Ovary (tissue), 3 donors: ENCODE results near the gene NOD2.

ENCODE experiments used
- EP300 ChIP-seq: sonication (generic); formaldehyde crosslinking; IDR thresholded peaks from one replicate; pipeline ENCODE4 v1.6.1; 2017; ENCODE audit warnings: antibody characterized with exemption
- POLR2A ChIP-seq: fragments of 450-650 bp; IDR thresholded peaks from one replicate; pipeline ENCODE4 v1.6.1; 2017; ENCODE audit warnings: antibody characterized with exemption, mild to moderate bottlenecking, moderate library complexity
- TF ChIP-seq, protein P1 (sequence below), 3 donors: fragments of 450-650 bp in 2 of 3; fragments of 200-600 bp in 1 of 3; IDR thresholded peaks; one replicate each; pipeline versions ENCODE4 v1.5.1 to v1.8.0; 2016 to 2022; ENCODE audit warnings: antibody characterized with exemption in 3 of 3, mild to moderate bottlenecking in 1 of 3
- donor health status: DM: no; HTN: no; CAD: no.

DNA sequence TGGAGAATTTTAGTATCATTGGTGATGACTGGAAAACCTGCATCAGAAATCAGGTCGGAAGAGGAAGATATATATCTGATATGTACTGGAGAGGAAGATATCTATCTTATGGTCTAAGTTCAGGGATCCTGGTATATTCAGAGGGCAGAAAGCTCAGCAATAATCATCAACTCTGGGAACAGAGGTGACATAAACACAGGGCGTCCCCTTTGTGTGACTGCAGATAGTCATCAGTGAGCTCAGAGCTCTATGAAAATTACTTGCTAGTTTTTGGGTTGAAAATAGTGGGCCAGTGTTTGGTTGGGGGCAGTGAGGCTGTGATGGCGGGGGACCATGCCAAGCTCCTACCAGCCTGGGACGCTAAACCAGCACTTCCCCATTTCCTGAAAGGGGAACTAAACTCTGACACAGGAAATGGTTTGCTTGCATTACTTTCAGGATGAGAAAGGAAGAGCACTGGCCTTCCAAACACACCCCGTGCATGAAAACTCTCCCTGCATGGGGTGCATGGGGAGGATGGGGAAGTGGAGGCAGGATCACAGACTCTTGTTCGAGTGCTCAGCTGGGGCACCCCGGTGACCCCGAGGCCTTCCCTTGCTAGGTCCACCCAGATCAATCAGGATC is 15.8 kb downstream of the NOD2 start:
- TF ChIP-seq, protein P1, sequence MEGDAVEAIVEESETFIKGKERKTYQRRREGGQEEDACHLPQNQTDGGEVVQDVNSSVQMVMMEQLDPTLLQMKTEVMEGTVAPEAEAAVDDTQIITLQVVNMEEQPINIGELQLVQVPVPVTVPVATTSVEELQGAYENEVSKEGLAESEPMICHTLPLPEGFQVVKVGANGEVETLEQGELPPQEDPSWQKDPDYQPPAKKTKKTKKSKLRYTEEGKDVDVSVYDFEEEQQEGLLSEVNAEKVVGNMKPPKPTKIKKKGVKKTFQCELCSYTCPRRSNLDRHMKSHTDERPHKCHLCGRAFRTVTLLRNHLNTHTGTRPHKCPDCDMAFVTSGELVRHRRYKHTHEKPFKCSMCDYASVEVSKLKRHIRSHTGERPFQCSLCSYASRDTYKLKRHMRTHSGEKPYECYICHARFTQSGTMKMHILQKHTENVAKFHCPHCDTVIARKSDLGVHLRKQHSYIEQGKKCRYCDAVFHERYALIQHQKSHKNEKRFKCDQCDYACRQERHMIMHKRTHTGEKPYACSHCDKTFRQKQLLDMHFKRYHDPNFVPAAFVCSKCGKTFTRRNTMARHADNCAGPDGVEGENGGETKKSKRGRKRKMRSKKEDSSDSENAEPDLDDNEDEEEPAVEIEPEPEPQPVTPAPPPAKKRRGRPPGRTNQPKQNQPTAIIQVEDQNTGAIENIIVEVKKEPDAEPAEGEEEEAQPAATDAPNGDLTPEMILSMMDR (IDR thresholded peaks at IDR 0.05): no peak
- TF ChIP-seq POLR2A (no peak), EP300 (no peak)
